ENCODE data around the gene SLC25A34. TPM values are rescaled to one million over a fixed set of nuclear protein-coding genes. Genes with fewer than 3 reads are reported as not detected.

SLC25A34 gene
- total and polyA plus RNA-seq, 10 of the 15 experiments (the other 5 are each of a cell fraction or from before 2014, with no cell fraction given), result 0.02 to 1.6 (median 0.39) TPM

DNA sequence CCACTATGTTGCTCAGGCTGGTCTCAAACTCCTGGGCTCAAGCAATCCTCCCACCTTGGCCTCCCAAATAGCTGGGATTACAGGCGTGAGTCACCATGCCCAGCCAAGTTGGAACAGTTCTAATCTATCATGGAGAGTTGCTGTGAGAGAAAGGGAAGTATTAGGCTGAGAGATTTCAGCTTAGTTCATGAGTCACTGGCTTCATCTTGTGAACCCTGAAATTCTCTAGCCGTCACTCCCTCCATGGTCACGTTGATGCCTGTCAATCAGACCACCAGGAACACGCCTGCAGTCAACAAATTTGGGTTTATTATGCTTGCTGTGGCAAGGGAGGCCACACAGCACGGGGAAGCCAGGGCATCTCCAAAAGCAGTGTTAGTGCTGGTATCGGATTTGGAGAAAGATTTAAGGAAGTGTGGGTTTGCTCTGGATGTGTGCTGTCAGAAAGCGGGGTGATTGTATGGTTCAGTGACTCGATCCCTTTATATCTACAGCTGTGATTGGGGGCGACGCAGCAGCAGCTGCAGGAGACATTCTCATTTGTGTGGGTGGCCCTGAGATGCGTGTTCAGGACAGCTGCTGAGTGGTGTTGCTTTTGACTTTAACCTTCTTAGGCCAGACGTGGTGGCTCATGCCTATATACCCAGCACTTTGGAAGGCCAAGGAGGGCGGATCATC lies 52.7 kb downstream of the SLC25A34 start (continued):
- TF ChIP-seq NBN (IDR thresholded peaks at IDR 0.05), result no peak
- no peak for TF ChIP-seq MEF2A (IDR thresholded peaks at IDR 0.05; ENCODE audit: insufficient read depth, low read depth, low read length)
- no peak for TF ChIP-seq EZH2 (IDR thresholded peaks at IDR 0.05; ENCODE audit: borderline replicate concordance, control insufficient read depth, low read depth, low read length)
- TF ChIP-seq MYC (IDR thresholded peaks at IDR 0.05; ENCODE audit: insufficient read depth, insufficient read length, insufficient replicate concordance, low read length, severe bottlenecking), result no peak
- TF ChIP-seq, protein P1, sequence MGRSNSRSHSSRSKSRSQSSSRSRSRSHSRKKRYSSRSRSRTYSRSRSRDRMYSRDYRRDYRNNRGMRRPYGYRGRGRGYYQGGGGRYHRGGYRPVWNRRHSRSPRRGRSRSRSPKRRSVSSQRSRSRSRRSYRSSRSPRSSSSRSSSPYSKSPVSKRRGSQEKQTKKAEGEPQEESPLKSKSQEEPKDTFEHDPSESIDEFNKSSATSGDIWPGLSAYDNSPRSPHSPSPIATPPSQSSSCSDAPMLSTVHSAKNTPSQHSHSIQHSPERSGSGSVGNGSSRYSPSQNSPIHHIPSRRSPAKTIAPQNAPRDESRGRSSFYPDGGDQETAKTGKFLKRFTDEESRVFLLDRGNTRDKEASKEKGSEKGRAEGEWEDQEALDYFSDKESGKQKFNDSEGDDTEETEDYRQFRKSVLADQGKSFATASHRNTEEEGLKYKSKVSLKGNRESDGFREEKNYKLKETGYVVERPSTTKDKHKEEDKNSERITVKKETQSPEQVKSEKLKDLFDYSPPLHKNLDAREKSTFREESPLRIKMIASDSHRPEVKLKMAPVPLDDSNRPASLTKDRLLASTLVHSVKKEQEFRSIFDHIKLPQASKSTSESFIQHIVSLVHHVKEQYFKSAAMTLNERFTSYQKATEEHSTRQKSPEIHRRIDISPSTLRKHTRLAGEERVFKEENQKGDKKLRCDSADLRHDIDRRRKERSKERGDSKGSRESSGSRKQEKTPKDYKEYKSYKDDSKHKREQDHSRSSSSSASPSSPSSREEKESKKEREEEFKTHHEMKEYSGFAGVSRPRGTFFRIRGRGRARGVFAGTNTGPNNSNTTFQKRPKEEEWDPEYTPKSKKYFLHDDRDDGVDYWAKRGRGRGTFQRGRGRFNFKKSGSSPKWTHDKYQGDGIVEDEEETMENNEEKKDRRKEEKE (IDR thresholded peaks at IDR 0.05), result no peak
- TF ChIP-seq, protein P2, sequence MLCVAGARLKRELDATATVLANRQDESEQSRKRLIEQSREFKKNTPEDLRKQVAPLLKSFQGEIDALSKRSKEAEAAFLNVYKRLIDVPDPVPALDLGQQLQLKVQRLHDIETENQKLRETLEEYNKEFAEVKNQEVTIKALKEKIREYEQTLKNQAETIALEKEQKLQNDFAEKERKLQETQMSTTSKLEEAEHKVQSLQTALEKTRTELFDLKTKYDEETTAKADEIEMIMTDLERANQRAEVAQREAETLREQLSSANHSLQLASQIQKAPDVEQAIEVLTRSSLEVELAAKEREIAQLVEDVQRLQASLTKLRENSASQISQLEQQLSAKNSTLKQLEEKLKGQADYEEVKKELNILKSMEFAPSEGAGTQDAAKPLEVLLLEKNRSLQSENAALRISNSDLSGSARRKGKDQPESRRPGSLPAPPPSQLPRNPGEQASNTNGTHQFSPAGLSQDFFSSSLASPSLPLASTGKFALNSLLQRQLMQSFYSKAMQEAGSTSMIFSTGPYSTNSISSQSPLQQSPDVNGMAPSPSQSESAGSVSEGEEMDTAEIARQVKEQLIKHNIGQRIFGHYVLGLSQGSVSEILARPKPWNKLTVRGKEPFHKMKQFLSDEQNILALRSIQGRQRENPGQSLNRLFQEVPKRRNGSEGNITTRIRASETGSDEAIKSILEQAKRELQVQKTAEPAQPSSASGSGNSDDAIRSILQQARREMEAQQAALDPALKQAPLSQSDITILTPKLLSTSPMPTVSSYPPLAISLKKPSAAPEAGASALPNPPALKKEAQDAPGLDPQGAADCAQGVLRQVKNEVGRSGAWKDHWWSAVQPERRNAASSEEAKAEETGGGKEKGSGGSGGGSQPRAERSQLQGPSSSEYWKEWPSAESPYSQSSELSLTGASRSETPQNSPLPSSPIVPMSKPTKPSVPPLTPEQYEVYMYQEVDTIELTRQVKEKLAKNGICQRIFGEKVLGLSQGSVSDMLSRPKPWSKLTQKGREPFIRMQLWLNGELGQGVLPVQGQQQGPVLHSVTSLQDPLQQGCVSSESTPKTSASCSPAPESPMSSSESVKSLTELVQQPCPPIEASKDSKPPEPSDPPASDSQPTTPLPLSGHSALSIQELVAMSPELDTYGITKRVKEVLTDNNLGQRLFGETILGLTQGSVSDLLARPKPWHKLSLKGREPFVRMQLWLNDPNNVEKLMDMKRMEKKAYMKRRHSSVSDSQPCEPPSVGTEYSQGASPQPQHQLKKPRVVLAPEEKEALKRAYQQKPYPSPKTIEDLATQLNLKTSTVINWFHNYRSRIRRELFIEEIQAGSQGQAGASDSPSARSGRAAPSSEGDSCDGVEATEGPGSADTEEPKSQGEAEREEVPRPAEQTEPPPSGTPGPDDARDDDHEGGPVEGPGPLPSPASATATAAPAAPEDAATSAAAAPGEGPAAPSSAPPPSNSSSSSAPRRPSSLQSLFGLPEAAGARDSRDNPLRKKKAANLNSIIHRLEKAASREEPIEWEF (IDR thresholded peaks at IDR 0.05; ENCODE audit: insufficient replicate concordance, low read depth, low read length), result no peak
- TF ChIP-seq DPF2 (IDR thresholded peaks at IDR 0.05), result 0 out of 2 replicates have a peak, but pooled peaks have one; percentile 21
- TF ChIP-seq, protein P3, sequence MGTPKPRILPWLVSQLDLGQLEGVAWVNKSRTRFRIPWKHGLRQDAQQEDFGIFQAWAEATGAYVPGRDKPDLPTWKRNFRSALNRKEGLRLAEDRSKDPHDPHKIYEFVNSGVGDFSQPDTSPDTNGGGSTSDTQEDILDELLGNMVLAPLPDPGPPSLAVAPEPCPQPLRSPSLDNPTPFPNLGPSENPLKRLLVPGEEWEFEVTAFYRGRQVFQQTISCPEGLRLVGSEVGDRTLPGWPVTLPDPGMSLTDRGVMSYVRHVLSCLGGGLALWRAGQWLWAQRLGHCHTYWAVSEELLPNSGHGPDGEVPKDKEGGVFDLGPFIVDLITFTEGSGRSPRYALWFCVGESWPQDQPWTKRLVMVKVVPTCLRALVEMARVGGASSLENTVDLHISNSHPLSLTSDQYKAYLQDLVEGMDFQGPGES (IDR thresholded peaks at IDR 0.05), result no peak
- TF ChIP-seq NR2C1 (IDR thresholded peaks at IDR 0.05), result no peak
- TF ChIP-seq, protein P4, sequence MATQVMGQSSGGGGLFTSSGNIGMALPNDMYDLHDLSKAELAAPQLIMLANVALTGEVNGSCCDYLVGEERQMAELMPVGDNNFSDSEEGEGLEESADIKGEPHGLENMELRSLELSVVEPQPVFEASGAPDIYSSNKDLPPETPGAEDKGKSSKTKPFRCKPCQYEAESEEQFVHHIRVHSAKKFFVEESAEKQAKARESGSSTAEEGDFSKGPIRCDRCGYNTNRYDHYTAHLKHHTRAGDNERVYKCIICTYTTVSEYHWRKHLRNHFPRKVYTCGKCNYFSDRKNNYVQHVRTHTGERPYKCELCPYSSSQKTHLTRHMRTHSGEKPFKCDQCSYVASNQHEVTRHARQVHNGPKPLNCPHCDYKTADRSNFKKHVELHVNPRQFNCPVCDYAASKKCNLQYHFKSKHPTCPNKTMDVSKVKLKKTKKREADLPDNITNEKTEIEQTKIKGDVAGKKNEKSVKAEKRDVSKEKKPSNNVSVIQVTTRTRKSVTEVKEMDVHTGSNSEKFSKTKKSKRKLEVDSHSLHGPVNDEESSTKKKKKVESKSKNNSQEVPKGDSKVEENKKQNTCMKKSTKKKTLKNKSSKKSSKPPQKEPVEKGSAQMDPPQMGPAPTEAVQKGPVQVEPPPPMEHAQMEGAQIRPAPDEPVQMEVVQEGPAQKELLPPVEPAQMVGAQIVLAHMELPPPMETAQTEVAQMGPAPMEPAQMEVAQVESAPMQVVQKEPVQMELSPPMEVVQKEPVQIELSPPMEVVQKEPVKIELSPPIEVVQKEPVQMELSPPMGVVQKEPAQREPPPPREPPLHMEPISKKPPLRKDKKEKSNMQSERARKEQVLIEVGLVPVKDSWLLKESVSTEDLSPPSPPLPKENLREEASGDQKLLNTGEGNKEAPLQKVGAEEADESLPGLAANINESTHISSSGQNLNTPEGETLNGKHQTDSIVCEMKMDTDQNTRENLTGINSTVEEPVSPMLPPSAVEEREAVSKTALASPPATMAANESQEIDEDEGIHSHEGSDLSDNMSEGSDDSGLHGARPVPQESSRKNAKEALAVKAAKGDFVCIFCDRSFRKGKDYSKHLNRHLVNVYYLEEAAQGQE (IDR thresholded peaks at IDR 0.05; ENCODE audit: low read depth, low read length), result no peak
- TF ChIP-seq TBL1XR1 (IDR thresholded peaks at IDR 0.05; ENCODE audit: low read depth, low read length), result no peak
- TF ChIP-seq NFIC (IDR thresholded peaks at IDR 0.05; ENCODE audit: low read depth, low read length), result no peak
- no peak for TF ChIP-seq ZZZ3 (IDR thresholded peaks at IDR 0.05; ENCODE audit: control insufficient read depth, insufficient read length, low read depth)
- TF ChIP-seq BRCA1 (IDR thresholded peaks at IDR 0.05; ENCODE audit: low read depth, low read length), result no peak
- 0 out of 2 replicates have a peak, but pooled peaks have one; percentile 12 for TF ChIP-seq MTA2 (IDR thresholded peaks at IDR 0.05; ENCODE audit: low read depth)

All from GM12878 (cell line).